HG02852 (cell line): ENCODE results near the gene IL10RA.

Experiments used
- ATAC-seq: cut with Tn5 transposase; IDR thresholded peaks from one replicate; pipeline ENCODE4 v1.9.1; 2021; ENCODE audit warnings: mild to moderate bottlenecking, moderate library complexity; ENCODE audit not compliant: unreplicated experiment

Gene IL10RA

DNA sequence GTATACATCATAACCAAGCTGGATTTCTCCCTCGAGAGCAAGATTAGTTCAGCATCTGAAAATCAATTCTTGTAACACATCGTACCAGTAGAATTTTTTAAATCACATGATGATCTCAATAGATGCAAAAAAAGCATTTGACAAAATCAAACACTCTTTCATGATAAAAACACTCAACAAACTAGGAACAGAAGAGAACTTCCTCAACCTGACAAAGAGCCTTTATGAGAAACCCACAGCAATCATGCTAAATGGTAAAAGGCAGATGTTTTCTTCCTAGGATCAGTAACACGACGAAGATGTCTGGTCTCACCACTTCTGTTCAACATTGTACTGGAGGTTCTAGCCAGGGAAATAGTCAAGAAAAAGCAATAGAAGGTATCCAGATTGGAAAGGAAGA is 56.6 kb downstream of the IL10RA start:
- no peak for ATAC-seq

DNA sequence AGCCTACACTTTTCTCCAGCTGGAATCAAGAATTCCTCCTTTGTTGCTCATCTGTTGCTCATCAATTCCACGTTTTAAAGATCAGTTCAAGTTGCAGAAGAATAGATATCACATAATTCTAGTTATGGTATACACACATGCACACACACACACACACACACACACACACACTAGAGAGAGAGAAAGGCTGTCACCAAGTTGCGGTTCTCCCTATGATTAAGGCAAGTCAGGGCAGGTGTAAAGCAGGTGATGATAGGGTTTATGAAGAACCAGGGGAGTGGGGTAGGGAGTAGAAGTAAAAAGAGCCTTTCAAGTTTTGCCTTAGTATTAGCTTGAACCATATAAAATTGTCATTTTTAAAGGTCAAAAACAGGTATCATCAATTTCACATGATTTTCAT is 59.0 kb downstream of the IL10RA start:
- no peak for ATAC-seq

DNA sequence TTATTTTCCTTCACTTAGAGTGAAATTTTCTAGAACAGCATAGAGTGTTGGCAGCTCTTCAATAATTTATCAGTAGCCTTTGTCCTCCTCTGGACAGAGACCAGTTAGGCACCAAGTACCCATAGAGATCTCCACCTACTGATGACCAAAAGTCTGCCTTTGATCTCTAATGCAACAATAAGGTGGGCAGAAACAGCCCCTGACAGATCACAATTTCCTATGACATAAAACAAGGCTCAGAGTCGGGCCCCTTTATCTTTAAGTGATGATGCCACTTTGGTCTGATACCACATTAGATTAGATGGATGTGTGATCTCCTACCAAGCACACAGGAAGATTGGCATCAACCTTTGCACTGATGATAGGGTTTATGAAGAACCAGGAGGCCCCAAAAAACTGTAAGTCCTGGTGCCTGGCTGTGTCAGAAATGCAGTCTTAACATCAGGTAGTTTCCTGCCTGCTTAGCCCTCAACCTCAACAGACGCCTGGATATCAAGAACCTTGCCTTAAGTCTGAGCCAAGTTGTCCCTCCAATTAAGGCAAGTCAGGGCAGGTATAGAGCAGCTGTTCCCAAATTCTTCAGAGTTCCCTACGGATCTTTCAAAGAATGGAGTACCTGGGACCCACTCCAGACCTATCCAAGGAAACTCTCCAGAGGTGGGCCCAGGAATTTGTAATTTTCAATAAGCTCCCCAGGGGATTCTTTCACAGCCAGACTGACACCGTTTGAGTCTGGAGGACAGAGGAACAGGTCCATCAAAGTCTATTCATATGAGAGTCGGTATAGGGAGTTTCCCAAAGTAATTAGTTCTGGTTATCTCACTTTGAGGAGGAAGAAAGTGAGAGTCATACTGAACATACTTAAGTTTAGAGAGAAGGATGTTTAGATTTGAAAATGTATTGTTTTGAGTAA is 60.1 kb downstream of the IL10RA start:
- peak; percentile 78 for ATAC-seq

DNA sequence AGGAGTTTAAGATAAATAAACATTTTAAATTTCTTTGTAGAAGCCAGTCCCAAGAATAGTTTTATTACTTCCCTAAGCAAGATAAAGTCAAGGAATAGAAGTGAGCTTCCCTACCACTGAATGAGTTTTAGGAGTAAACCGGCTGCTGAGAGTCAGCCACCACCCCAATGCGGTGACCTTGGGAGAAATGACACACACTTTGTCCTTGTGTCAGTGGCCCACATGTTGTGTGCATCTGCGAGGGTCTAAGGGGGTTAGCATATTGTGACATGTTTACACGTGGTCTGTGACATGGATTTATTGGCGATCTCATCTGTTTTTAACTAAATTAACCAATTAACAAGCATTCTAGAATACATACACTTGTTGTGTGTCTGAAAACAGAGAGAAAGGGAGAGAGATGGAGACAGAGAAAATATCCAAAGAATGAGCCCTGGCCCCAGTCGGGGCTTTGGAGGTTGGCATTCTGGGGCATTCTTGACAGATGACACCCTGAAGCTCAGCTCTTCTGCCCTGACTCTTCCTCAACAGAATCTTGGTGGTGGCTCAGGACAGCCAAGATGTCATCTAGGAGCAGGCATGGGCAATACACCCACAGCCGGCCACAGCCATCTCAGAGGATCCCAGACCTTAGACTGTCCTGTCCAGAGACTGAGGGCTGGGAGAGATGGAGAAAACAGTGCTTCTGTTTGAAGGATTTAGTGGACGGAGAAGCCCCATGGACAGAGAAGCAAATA is 60.9 kb downstream of the IL10RA start:
- no peak for ATAC-seq

DNA sequence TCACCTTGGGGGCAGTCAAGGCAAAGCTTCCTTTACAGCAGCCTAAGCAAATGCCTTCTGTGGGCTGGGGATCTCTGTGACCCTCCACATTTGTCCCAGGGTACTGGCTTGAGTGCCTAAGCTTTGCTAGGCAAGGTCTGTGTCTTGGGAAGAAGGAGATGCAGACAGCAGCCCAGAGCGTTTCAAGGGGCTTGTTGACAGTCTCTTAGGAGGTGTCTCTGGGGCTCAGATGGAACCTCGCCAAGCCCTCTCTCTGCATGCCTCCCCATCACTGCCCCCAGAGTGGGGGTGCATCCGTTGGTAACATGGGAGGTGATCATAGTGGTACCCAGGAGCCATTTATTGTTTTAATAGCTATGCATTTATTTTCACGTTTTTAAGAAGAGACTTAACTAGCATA is 61.6 kb downstream of the IL10RA start:
- ATAC-seq = no peak

DNA sequence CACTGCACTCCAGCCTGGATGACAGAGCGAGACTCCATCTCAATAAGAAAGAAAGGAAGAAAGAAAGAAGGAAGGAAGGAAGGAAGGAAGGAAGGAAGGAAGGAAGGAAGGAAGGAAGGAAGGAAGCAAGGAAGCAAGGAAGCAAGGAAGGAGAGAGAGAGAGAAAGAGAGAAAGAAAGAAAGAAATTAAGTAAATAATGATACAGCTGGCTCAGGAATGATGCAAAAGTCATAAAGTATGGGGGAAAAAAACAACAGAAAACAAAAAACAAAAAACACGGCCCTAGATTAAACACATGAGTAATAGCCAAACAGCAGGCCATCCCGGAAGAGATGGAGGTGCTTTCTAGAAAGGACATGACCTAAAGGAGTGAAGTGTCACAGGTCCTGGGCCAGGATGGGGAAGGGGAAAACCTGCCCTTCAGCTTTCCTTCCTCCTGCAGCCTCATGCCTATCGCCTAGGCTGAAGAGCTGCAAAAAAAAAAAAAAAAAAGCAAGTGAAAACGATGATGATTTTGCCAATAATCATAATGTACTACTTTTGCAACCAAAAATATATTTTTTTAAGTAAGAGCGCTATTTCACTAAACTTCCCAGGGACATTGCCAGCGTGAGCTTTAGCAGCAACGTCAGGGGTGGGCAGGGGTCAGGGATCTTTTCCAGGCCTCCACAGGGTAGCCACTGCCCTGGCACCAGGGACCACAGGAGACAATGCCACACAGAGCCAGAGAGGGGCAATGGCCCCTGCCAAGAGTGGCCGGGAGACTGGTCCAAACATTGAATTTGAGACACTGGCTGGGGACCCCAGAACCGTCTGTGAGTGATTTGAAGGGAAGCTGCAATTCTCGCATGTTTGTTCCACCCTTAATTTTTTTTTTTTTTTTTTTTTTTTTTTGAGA is 62.5 kb downstream of the IL10RA start:
- ATAC-seq = no peak

DNA sequence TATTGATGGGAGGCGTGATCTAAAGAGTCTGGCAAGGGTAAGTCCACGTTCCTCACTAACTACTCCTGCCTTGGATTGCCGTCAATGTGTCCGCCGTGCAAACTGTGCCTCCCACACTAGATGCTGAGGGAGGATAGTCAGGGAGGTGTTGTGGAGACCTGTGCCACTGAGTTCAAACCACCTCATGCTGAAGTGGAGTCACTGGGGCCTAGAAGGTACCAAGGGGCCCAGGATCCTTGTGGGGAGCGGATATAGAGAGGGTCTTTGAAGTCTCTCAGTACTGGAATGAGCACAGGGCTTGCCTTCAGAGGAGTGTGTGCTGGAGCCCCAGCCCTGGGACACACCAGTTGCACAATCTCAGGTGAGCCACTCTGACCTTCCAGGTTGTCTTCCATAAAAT is 63.6 kb downstream of the IL10RA start:
- ATAC-seq = no peak

DNA sequence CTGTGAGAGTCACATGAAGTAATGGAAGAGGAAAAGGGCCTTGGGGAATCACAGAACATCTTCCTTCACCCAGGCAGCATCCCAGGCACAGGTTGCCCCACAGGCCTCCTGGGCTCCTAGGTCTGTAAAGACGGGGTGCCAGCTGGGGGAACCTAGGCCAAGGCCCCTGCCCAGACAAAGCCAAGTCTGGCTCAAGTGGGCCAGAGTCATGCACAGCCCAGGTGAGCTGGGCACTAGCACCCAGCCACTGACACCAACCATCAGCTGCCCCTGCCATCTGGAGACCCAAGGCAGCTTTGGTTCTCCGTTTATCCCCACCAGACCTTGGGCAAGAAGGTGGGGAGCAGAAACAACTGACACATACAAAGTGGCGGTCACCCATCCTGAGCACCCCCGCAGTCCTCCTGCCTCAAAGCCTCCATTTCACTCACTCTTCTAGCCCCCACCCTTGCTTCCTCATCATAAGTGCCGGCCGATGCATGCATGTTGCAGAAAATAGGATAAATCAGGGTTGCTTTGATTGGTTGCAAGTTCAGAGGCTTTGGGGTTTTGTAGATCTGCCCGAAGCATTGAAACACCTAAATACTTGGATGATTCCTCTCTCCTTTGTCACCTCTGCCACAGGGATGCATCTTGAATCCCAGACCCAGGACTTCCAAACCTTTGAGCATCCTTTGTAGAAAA is 64.2 kb downstream of the IL10RA start:
- no peak for ATAC-seq
